Activated naive CD4-positive, alpha-beta T cell treated with anti-CD3 and anti-CD28 coated beads for 36 hours (primary cell): ENCODE measurements around the gene REEP1. TPM values are rescaled to one million over a fixed set of nuclear protein-coding genes. Genes with fewer than 3 reads are reported as not detected.

Experiments used
- CTCF ChIA-PET: fragments of 350-600 bp; sonication (Branson Sonifier 250); formaldehyde crosslinking; loops from one replicate; lab custom pipeline; 2021; ENCODE audit warnings: antibody characterized with exemption; lab: Charles Lee
- DNase-seq: peaks from one replicate; pipeline ENCODE4 v3.0.0-alpha.2; 2020
- H3K27ac Mint-ChIP-seq: one replicate; pipeline ENCODE4 v1.8.0; 2021; ENCODE audit warnings: mild to moderate bottlenecking, mixed read lengths
- H3K27me3 Mint-ChIP-seq: one replicate; pipeline ENCODE4 v1.8.0; 2021; ENCODE audit warnings: low read depth, mixed read lengths
- H3K36me3 Mint-ChIP-seq: one replicate; pipeline ENCODE4 v1.8.0; 2021; ENCODE audit warnings: low read depth, mixed read lengths
- H3K4me1 Mint-ChIP-seq: one replicate; pipeline ENCODE4 v1.8.0; 2021; ENCODE audit warnings: low read depth, mixed read lengths
- H3K4me3 Mint-ChIP-seq: one replicate; pipeline ENCODE4 v1.8.0; 2021; ENCODE audit warnings: mild to moderate bottlenecking, moderate library complexity, mixed read lengths
- H3K9me3 Mint-ChIP-seq: one replicate; pipeline ENCODE4 v1.8.0; 2021; ENCODE audit warnings: mixed read lengths
- intact Hi-C: fragments of 100-400 bp; cut with micrococcal nuclease; formaldehyde crosslinking; loops from one replicate; pipeline ENCODE4 v1.15.1; 2023
- total RNA-seq, 2 experiments: library from RNA; stranded (reverse); gene quantifications; one replicate each; pipeline ENCODE4 v1.2.3, GENCODE V29; 2021

The REEP1 gene, protein sequence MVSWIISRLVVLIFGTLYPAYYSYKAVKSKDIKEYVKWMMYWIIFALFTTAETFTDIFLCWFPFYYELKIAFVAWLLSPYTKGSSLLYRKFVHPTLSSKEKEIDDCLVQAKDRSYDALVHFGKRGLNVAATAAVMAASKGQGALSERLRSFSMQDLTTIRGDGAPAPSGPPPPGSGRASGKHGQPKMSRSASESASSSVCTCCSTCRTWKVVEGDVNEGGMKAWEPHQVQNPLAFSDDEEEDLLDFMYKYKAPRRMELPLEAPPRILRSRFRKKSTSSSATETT
- under 1 TPM; 0.19 to 0.37 TPM for total RNA-seq

GRCh38 chr2:86337244-86337835 lies at the start of gene REEP1:
TSS of gene REEP1 (minus strand) at chr2:86337626. CDS start at chr2:86337510, 116 bp downstream.
- peaks cover 43% of the 10 kb centered on the region for H3K27me3 Mint-ChIP-seq
- H3K27ac Mint-ChIP-seq: no peak within 1 kb of the TSS
- peak; percentile 23 for DNase-seq
- intact Hi-C loops: no loop called here
- peak within 1 kb of the TSS; percentile 73 for H3K4me3 Mint-ChIP-seq
- CTCF ChIA-PET: no interaction called here
- peaks cover 6% of the 10 kb centered on the region for H3K36me3 Mint-ChIP-seq
- H3K4me1 Mint-ChIP-seq: peaks cover 10% of the 10 kb centered on the region
- H3K9me3 Mint-ChIP-seq: peaks cover 12% of the 10 kb centered on the region

DNA sequence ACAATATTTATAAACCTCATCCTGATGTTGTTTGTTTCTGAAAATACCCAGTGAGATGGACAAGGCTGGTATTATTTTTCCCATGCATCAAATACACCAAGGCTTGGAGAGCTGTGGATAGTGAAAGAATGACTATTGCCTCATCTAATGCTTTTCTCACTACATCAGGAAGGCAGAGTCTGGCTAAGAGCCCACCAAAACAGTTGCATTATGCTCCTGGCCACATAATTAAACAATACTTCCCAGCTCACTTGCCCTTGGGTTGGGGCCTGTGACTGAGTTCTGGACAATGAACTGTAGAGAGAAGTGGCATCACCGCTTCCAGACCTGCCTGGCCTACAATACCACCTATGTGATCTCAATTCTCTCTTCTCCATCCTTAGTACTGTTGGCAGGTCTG lies 46.4 kb upstream of the REEP1 start:
- intact Hi-C loops: no loop called here
- H3K27ac Mint-ChIP-seq: no peak overlapping the region
- no peak overlapping the region for H3K4me3 Mint-ChIP-seq
- DNase-seq: no peak
- H3K4me1 Mint-ChIP-seq: no peaks in the 10 kb centered on the region
- H3K36me3 Mint-ChIP-seq: no peaks in the 10 kb centered on the region
- peaks cover 3% of the 10 kb centered on the region for H3K9me3 Mint-ChIP-seq
- CTCF ChIA-PET: interaction anchor here (1.6 kb wide), 1 partner anchor 11 kb away, joined by 3 read pairs; no protein-coding TSS in a partner anchor
- H3K27me3 Mint-ChIP-seq: no peaks in the 10 kb centered on the region

GRCh38 chr2:86382698-86383097 lies 45.3 kb upstream of the REEP1 start:
- Mint-ChIP-seq H3K27ac (no peak overlapping the region), H3K27me3 (no peaks in the 10 kb centered on the region), H3K9me3 (peaks cover 3% of the 10 kb centered on the region), H3K4me1 (no peaks in the 10 kb centered on the region), H3K36me3 (no peaks in the 10 kb centered on the region), H3K4me3 (no peak overlapping the region)
- DNase-seq: no peak
- intact Hi-C loops: no loop called here
- CTCF ChIA-PET: interaction anchor here (1.0 to 1.6 kb wide), 2 partner anchors 10 to 11 kb away, joined by 3 read pairs; no protein-coding TSS in a partner anchor

DNA sequence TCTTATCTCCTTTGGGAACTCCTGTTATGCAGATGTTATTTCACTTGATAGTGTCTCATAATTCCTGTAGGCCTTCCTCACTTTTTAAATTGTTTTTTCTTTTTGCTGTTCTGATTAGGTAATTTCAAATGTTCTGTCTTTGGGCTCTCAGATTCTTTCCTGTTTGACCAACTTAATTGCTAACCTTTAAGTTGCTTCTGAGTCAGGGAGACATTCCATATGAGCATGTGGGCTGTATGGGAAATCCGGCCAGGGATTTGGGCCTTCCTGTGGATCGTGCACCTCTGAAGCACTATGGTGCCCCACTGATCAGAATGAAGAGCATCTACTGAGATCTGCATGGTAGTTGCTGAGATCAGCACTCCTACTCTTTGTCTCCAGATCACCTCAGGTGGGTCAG lies 44.7 kb upstream of the REEP1 start:
- peaks cover 3% of the 10 kb centered on the region for H3K9me3 Mint-ChIP-seq
- no peak overlapping the region for H3K27ac Mint-ChIP-seq
- DNase-seq: no peak
- intact Hi-C loops: no loop called here
- CTCF ChIA-PET: interaction anchor here (1.0 to 1.6 kb wide), 2 partner anchors 9 to 10 kb away, joined by 3 read pairs; no protein-coding TSS in a partner anchor
- no peak overlapping the region for H3K4me3 Mint-ChIP-seq
- H3K27me3 Mint-ChIP-seq: no peaks in the 10 kb centered on the region
- no peaks in the 10 kb centered on the region for H3K4me1 Mint-ChIP-seq
- H3K36me3 Mint-ChIP-seq: no peaks in the 10 kb centered on the region

DNA sequence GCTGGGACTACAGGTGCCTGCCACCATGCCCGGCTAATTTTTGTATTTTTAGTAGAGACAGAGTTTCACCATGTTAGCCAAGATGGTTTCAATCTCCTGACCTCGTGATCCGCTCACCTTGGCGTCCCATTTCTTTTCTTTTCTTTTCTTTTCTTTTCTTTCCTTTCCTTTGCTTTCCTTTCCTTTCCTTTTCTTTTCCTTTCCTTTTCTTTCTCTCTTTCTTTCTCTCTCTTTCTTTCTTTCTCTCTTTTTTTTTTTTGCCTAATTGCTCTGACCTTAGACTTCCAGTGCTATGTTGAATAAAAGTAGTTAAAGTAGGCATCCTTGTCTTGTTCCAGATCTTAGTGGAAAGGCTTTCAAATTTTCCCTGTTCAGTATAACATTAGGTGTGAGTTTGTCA lies 41.0 kb upstream of the REEP1 start:
- no peak overlapping the region for H3K27ac Mint-ChIP-seq
- CTCF ChIA-PET: no interaction called here
- H3K27me3 Mint-ChIP-seq: no peaks in the 10 kb centered on the region
- intact Hi-C loops: no loop called here
- peaks cover 9% of the 10 kb centered on the region for H3K9me3 Mint-ChIP-seq
- H3K36me3 Mint-ChIP-seq: no peaks in the 10 kb centered on the region
- no peak overlapping the region for H3K4me3 Mint-ChIP-seq
- DNase-seq: no peak
- no peaks in the 10 kb centered on the region for H3K4me1 Mint-ChIP-seq

DNA sequence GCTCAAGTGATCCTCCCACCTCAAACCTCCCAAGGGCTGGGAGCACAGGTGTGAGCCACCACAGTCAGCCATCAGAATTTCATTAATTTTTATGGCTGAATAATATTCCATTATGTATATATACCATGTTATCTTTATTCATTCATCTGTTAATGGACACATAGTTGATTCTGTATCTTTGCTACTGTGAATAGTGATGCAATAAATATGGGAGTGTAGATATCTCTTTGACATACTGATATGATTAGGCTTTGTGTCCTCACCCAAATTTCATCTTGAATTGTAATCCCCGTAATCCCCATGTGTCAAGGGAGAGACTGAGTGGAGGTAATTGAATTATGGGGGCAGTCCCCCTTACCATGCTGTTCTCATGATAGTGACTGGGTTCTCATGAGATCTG lies 38.2 kb upstream of the REEP1 start:
- DNase-seq: no peak
- H3K4me3 Mint-ChIP-seq: no peak overlapping the region
- no peak overlapping the region for H3K27ac Mint-ChIP-seq
- CTCF ChIA-PET: no interaction called here
- peaks cover 21% of the 10 kb centered on the region for H3K4me1 Mint-ChIP-seq
- peaks cover 9% of the 10 kb centered on the region for H3K9me3 Mint-ChIP-seq
- intact Hi-C loops: no loop called here
- H3K36me3 Mint-ChIP-seq: peaks cover 2% of the 10 kb centered on the region
- no peaks in the 10 kb centered on the region for H3K27me3 Mint-ChIP-seq

DNA sequence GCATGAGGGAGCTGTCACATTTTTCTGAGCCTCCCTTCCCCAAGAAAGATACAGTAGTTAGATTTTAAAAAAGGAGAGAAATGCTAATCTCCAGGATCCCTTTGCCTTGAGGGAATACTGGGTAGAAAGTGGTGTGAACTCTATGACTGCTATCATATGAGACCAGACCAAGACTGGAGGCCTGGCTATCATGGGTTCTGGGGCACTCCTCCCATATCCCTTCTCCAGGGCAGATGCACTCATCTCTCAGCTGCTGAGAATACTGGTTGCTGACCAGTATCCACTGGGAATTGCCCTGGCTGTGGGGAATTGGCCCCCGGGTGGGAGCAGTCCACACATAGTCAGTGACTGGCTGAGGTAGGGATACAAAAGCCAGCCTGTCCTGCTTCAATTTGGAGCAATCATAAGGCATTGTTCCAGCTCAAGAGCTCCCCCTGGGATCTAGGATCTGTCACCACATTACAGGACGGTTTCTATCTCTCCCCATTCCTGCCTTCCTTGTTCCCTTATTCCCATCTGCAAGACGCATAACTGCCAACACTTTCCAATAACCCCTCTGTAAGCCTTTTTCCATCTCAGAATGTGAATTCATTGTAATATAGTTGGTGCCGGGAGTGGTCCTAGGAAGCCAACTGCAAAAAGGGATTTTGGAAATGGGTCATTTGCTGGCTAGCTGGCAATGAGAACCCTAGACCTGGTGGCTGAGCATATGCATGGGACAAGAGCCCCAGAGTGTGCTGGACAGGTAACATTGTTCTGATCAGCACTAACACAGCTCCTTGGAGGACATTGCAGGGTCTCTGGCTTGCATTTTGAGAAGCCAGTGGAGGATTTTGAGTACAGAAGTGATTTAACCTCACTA lies 35.4 kb upstream of the REEP1 start:
- peaks cover 9% of the 10 kb centered on the region for H3K9me3 Mint-ChIP-seq
- DNase-seq: peak; percentile 18
- H3K36me3 Mint-ChIP-seq: peaks cover 5% of the 10 kb centered on the region
- intact Hi-C loops: no loop called here
- no peak overlapping the region for H3K4me3 Mint-ChIP-seq
- no peaks in the 10 kb centered on the region for H3K27me3 Mint-ChIP-seq
- no peak overlapping the region for H3K27ac Mint-ChIP-seq
- H3K4me1 Mint-ChIP-seq: peaks cover 45% of the 10 kb centered on the region
- CTCF ChIA-PET: interaction anchor here (0.6 to 3.2 kb wide), 7 partner anchors 10 to 152 kb away, joined by 3 to 24 read pairs (median 3); no protein-coding TSS in a partner anchor

DNA sequence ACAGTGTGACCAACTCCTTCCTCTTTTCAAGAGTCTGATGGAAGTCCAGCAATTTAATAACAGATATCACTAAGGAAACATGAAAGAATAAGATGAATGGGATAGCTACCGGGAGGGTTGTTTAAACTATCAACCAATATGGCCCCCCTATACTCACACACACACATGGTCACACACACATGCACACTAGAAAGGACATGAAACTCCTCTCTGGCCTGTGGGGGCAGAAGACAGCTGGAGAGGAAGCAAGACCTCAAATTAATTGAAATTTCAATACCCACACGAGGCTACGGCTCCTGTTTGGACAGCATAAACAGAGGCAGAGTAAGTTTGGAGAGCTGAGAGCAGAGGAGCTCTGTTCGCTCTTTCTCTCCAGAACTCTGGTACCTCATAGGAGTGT lies 34.7 kb upstream of the REEP1 start:
- Mint-ChIP-seq H3K36me3 (peaks cover 5% of the 10 kb centered on the region), H3K4me3 (no peak overlapping the region), H3K27me3 (no peaks in the 10 kb centered on the region), H3K4me1 (peaks cover 48% of the 10 kb centered on the region), H3K9me3 (peaks cover 9% of the 10 kb centered on the region), H3K27ac (no peak overlapping the region)
- no peak for DNase-seq
- intact Hi-C loops: no loop called here
- CTCF ChIA-PET: interaction anchor here (0.6 to 3.2 kb wide), 6 partner anchors 11 to 151 kb away, joined by 3 to 24 read pairs (median 3); no protein-coding TSS in a partner anchor

GRCh38 chr2:86371527-86371926 lies 34.1 kb upstream of the REEP1 start:
- no peaks in the 10 kb centered on the region for H3K27me3 Mint-ChIP-seq
- peaks cover 5% of the 10 kb centered on the region for H3K36me3 Mint-ChIP-seq
- CTCF ChIA-PET: interaction anchor here (0.7 to 3.2 kb wide), 6 partner anchors 11 to 398 kb away, joined by 3 to 24 read pairs (median 3); no protein-coding TSS in a partner anchor
- H3K4me3 Mint-ChIP-seq: no peak overlapping the region
- peak overlapping the region; percentile 90 for H3K27ac Mint-ChIP-seq
- DNase-seq: no peak
- peaks cover 48% of the 10 kb centered on the region for H3K4me1 Mint-ChIP-seq
- intact Hi-C loops: no loop called here
- H3K9me3 Mint-ChIP-seq: peaks cover 9% of the 10 kb centered on the region

- Mint-ChIP-seq H3K36me3 (peaks cover 5% of the 10 kb centered on the region), H3K4me1 (peaks cover 48% of the 10 kb centered on the region), H3K27ac (no peak overlapping the region), H3K9me3 (peaks cover 3% of the 10 kb centered on the region), H3K27me3 (no peaks in the 10 kb centered on the region), H3K4me3 (no peak overlapping the region)
- intact Hi-C loops: no loop called here
- CTCF ChIA-PET: interaction anchor here (0.7 to 5.2 kb wide), 7 partner anchors 22 to 157 kb away, joined by 3 to 44 read pairs (median 4); partner anchors contain the start of gene KDM3A
- no peak for DNase-seq
Observed at GRCh38 chr2:86370579-86370978, 33.2 kb upstream of the REEP1 start.

- Mint-ChIP-seq H3K27me3 (no peaks in the 10 kb centered on the region), H3K27ac (peak overlapping the region; percentile 64), H3K36me3 (peaks cover 5% of the 10 kb centered on the region), H3K4me3 (peak overlapping the region; percentile 66), H3K9me3 (peaks cover 5% of the 10 kb centered on the region), H3K4me1 (peaks cover 48% of the 10 kb centered on the region)
- DNase-seq: peak; percentile 46
- CTCF ChIA-PET: interaction anchor here (0.6 to 5.2 kb wide), 6 partner anchors 104 to 263 kb away, joined by 3 to 44 read pairs (median 4); no protein-coding TSS in a partner anchor
- intact Hi-C loops: loop anchor here (1.0 to 5.0 kb wide), 5 partner anchors 72 to 541 kb away; no protein-coding TSS in a partner anchor
Observed at GRCh38 chr2:86368161-86368824, 30.9 kb upstream of the REEP1 start.
